ENCODE results near the gene MTMR1. TPM values are rescaled to one million over a fixed set of nuclear protein-coding genes. Genes with fewer than 3 reads are reported as not detected.

Gene MTMR1
- total and polyA plus RNA-seq, 2 donors (not counting 3 experiments of a cell fraction or from before 2014, with no cell fraction given) = 17.1 to 20.3 TPM

- POLR2A ChIA-PET = no interaction called here
- H3K4me1 ChIP-seq (ENCODE audit: control insufficient read depth, extremely low read depth, insufficient read depth, low read length) = no peaks in the 10 kb centered on the region
Measured at GRCh38 chrX:150762258-150763165, 69.3 kb downstream of the MTMR1 start.

More at GRCh38 chrX:150762258-150763165, 69.3 kb downstream of the MTMR1 start:
- no TSS peak for BruUV-seq (replicated peaks)
- no peak for DNase-seq (ENCODE audit: low read depth, low spot score)
- intact Hi-C loops (cut with micrococcal nuclease) = no loop called here
- Histone ChIP-seq H3K4me2 (ENCODE audit: insufficient read depth, low read length) (no peak overlapping the region), H3K79me2 (ENCODE audit: control insufficient read depth, insufficient read depth, low read length) (no peaks in the 10 kb centered on the region), H3K27me3 (ENCODE audit: control insufficient read depth in 2 of 2, insufficient read depth in 2 of 2, low read length in 2 of 2) (no peaks in the 10 kb centered on the region), H3K9me3 (replicated peaks; ENCODE audit: control insufficient read depth, insufficient read depth, low read length) (no peaks in the 10 kb centered on the region), H3K36me3 (ENCODE audit: control insufficient read depth in 2 of 2, extremely low read depth in 1 of 2, insufficient read depth in 2 of 2, low read length in 2 of 2) (peaks cover 0 to 3% of the 10 kb centered on the region in 2 experiments), H4K20me1 (replicated peaks; ENCODE audit: control insufficient read depth, extremely low read depth, insufficient read depth, low read length) (no peaks in the 10 kb centered on the region), H3K9ac (replicated peaks; ENCODE audit: extremely low read depth, insufficient read depth, low read length) (no peak overlapping the region), H3K9me1 (replicated peaks; ENCODE audit: control insufficient read depth, extremely low read depth, insufficient read depth, low read length) (no peaks in the 10 kb centered on the region), H3K27ac (ENCODE audit: insufficient read depth, low read depth, low read length) (no peak overlapping the region), H2AFZ (ENCODE audit: low read depth, low read length) (no peak overlapping the region), H3K4me3 (replicated peaks in 1 of 3; ENCODE audit: insufficient read depth in 1 of 3, low read depth in 1 of 3, low read length in 3 of 3) (no peak overlapping the region)
- dilution Hi-C loops (cut with MboI; ENCODE audit: extremely low pct_ligation_motif_present, low sequenced_read_pairs) = no loop called here
- no peak for TF ChIP-seq GATA2 (IDR thresholded peaks at IDR 0.05; ENCODE audit: insufficient read depth, insufficient read length, low read depth, low read length)
- TF ChIP-seq, protein P1, sequence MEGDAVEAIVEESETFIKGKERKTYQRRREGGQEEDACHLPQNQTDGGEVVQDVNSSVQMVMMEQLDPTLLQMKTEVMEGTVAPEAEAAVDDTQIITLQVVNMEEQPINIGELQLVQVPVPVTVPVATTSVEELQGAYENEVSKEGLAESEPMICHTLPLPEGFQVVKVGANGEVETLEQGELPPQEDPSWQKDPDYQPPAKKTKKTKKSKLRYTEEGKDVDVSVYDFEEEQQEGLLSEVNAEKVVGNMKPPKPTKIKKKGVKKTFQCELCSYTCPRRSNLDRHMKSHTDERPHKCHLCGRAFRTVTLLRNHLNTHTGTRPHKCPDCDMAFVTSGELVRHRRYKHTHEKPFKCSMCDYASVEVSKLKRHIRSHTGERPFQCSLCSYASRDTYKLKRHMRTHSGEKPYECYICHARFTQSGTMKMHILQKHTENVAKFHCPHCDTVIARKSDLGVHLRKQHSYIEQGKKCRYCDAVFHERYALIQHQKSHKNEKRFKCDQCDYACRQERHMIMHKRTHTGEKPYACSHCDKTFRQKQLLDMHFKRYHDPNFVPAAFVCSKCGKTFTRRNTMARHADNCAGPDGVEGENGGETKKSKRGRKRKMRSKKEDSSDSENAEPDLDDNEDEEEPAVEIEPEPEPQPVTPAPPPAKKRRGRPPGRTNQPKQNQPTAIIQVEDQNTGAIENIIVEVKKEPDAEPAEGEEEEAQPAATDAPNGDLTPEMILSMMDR (IDR thresholded peaks at IDR 0.05; ENCODE audit: extremely low read depth in 1 of 2, insufficient read depth in 1 of 2, low read depth in 1 of 2, low read length in 2 of 2) = no peak
- no peak for TF ChIP-seq MYC (IDR thresholded peaks at IDR 0.05; ENCODE audit: low read depth, low read length)
- TF ChIP-seq JUN (IDR thresholded peaks at IDR 0.05; ENCODE audit: borderline replicate concordance, insufficient read depth, insufficient read length, low read depth) = no peak
- no peak for TF ChIP-seq EZH2 (IDR thresholded peaks at IDR 0.05; ENCODE audit: borderline replicate concordance, low read depth, low read length, severe bottlenecking)
- no peak for FAIRE-seq
- CTCF ChIA-PET = interaction anchor here (2.3 kb wide), 1 partner anchor 10 kb away, joined by 17 read pairs; no protein-coding TSS in a partner anchor

Data from endothelial cell of umbilical vein (primary cell).